Esophagus (tissue), 2 donors: ENCODE data around the gene SCN1A. TPM values are rescaled to one million over a fixed set of nuclear protein-coding genes. Genes with fewer than 3 reads are reported as not detected.
"Not testable (repeated sequence)": the region's sequence is repeated elsewhere in the genome, so short reads cannot be mapped to it uniquely, and the experiment has no call there.

Experiments
- H3K27ac ChIP-seq, 2 donors: one replicate each; pipeline ENCODE4 v1.5.1; 2013; ENCODE audit warnings: low read depth in 2 of 2, mild to moderate bottlenecking in 2 of 2, inconsistent platforms in 1 of 2, low read length in 1 of 2, moderate library complexity in 1 of 2
- H3K27me3 ChIP-seq, 2 donors: one replicate each; pipeline ENCODE4 v1.6.1; 2013; ENCODE audit warnings: low read length in 2 of 2, control low read depth in 1 of 2, mild to moderate bottlenecking in 1 of 2; ENCODE audit not compliant: insufficient read depth in 2 of 2, control insufficient read depth in 1 of 2
- H3K36me3 ChIP-seq, 2 donors: one replicate each; pipeline ENCODE4 v1.6.1; 2013; ENCODE audit warnings: low read length in 1 of 2; ENCODE audit not compliant: control insufficient read depth in 2 of 2, insufficient read depth in 2 of 2
- H3K4me1 ChIP-seq, 2 donors: one replicate each; pipeline ENCODE4 v1.6.1; 2013; ENCODE audit warnings: low read length in 1 of 2; ENCODE audit not compliant: control insufficient read depth in 2 of 2, insufficient read depth in 2 of 2
- H3K4me3 ChIP-seq, 2 donors: one replicate each; pipeline ENCODE4 v1.5.1; 2013; ENCODE audit warnings: low read length in 2 of 2, mild to moderate bottlenecking in 2 of 2, low read depth in 1 of 2, moderate library complexity in 1 of 2
- H3K9me3 ChIP-seq, 2 donors: one replicate each; pipeline ENCODE4 v1.6.1; 2013; ENCODE audit warnings: mild to moderate bottlenecking in 2 of 2, low read depth in 1 of 2, low read length in 1 of 2, moderate library complexity in 1 of 2; ENCODE audit not compliant: control insufficient read depth in 2 of 2, insufficient read depth in 1 of 2
- WGBS, 2 donors: extraction: QIAGEN DNeasy Blood & Tissue Kit; methylation state at CpG; one replicate each; pipeline ENCODE4 v1.1.7; 2013; 5-methylcytosine and 5-hydroxymethylcytosine counted together
- polyA plus RNA-seq, 2 donors: library from polyadenylated mRNA; stranded (reverse); fragments of 200-250 nt; gene quantifications; one replicate each; pipeline ENCODE4 v1.2.3, GENCODE V29; 2013
- donor health status: healthy with polysubstance abuse.
- donor health status: Bipolar disorder and iron deficiency.

SCN1A gene
- polyA plus RNA-seq, 2 donors, result not detected

DNA sequence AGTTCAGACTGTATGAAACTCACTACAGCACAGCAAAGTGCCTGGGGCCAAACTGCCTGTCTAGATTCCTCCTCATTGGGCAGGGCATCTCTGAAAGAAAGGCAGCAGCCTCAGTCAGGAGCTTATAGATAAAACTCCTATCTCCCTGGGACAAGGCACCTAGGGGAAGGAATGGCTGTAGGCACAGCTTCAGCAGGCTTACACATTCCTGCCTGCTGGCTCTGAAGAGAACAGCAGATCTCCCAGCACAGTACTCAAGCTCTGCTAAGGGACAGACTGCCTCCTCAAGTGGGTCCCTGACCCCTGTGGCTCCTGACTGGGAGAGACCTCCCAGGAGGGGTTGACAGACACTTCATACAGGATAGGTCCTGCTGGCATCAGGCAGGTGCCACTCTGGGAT, 155.7 kb downstream of the SCN1A start:
- not testable (repeated sequence) for H3K36me3 ChIP-seq, H3K27me3 ChIP-seq, H3K4me3 ChIP-seq, H3K27ac ChIP-seq, H3K4me1 ChIP-seq, H3K9me3 ChIP-seq

DNA sequence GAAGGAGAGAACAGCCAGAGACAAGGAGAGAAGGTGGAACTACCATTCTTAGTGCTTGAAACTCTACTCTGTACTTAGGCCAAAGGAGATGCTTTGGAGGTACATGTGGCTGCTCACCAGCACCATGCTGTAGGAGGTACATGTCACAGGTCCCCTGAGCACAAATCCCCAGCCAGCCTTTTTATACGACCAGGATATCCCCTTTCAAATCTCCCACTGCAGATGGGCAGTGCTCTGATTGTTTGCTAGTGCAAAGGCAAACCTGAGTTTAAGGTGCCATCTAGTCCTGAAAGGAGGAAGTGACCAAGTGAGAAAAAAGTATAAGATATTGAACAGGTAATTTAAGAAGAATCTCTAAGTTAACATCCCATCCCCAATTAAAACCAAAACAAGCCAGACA, 157.2 kb downstream of the SCN1A start:
- Histone ChIP-seq H3K9me3 (no peaks in the 10 kb centered on the region), H3K4me1 (no peaks in the 10 kb centered on the region), H3K4me3 (no peak overlapping the region), H3K27me3 (no peaks in the 10 kb centered on the region), H3K27ac (no peak overlapping the region), H3K36me3 (no peaks in the 10 kb centered on the region)
- 4 to 5% methylated on average over 1 of the region's 1 CpG for WGBS, 2 donors

DNA sequence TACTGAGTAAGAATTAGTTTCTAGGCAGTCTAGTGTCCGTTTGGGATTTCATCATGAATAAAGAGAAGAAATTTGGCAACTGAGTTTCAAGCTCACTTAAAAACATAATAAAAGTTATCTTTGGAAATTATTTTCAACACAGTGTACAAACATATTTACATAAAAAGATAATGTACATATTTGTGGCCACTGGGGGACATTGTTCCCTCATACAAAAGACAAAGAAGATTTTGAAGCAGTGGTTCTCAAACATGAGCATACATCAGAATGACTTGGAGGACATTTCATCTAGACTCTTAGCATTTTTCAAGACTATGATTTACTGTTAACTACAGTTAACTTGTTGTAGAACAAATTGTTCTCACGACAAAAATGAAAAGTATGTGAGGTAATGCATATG, 158.6 kb downstream of the SCN1A start:
- 63 to 67% methylated on average over 2 of the region's 2 CpGs for WGBS, 2 donors
- H3K36me3 ChIP-seq, result no peaks in the 10 kb centered on the region

DNA sequence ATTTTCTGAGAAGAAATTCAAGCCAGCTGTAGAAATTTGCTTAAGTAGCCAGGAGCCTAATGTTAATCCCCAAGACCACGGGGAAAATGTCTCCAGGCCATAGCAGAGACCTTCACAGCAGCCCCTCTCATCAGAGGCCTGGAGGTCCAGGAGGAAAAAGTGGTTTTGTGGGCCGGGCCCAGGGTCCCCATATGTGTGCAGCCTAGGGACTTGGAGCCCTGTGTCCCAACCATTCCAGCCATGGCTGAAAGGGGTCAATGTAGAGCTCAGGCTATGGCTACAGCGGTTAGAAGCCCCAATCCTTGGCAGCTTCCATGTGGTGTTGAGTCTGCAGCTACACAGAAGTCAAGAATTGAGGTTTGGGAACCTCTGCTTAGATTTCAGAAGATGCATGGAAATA, 160.1 kb downstream of the SCN1A start:
- 78 to 81% methylated on average over 3 of the region's 3 CpGs for whole genome bisulfite sequencing, 2 donors
- no peaks in the 10 kb centered on the region for H3K27me3 ChIP-seq
- H3K36me3 ChIP-seq, result no peaks in the 10 kb centered on the region
- no peak overlapping the region for H3K4me3 ChIP-seq
- no peaks in the 10 kb centered on the region for H3K9me3 ChIP-seq
- H3K4me1 ChIP-seq, result no peaks in the 10 kb centered on the region
- no peak overlapping the region for H3K27ac ChIP-seq

More for the DNA sequence above, 158.6 kb downstream of the SCN1A start:
- Histone ChIP-seq H3K27me3 (no peaks in the 10 kb centered on the region), H3K4me3 (no peak overlapping the region), H3K4me1 (no peaks in the 10 kb centered on the region), H3K27ac (no peak overlapping the region), H3K9me3 (no peaks in the 10 kb centered on the region)

DNA sequence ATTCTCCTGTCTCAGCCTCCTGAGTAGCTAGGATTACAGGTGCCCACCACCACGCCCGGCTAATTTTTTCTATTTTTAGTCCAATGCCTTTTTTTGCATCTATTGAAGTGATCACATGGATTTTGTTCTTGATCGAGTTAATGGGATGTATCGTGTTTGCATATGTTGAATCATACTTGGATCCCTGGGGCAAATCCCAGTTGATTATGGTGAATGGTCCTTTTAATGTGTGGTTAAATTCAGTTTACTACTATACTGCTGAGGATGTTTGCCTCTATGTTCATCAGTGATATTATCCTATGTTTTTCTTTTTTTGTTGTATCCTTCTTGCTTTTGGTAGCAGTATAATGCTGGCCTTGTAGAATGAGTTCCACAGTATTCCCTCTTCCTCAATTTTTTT, 166.0 kb downstream of the SCN1A start:
- Histone ChIP-seq H3K4me1 (no peaks in the 10 kb centered on the region), H3K9me3 (no peaks in the 10 kb centered on the region), H3K27me3 (no peaks in the 10 kb centered on the region), H3K36me3 (no peaks in the 10 kb centered on the region), H3K4me3 (no peak overlapping the region), H3K27ac (no peak overlapping the region)
- WGBS, 2 donors, result 87 to 90% methylated on average over 4 of the region's 4 CpGs

DNA sequence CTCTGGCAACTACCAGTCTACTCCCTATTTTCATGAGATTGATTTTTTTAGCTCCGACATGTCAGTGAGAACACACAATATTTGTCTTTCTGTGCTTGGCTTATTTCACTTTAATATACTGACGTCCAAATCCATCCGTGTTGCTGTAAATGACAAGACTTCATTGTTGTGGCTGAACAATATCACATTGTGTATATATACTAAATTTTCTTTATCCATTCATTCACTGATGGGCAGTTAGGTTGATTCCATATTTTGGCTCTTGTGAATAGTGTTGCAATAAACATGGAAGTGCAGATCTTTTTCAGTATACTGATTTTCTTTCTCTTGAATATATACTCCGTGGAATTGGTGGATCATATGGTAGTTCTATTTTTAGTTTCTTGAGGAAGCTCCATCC, 168.4 kb downstream of the SCN1A start:
- H3K27ac ChIP-seq, result no peak overlapping the region
- no peaks in the 10 kb centered on the region for H3K9me3 ChIP-seq
- no peak overlapping the region for H3K4me3 ChIP-seq
- H3K27me3 ChIP-seq, result no peaks in the 10 kb centered on the region
- H3K36me3 ChIP-seq, result no peaks in the 10 kb centered on the region
- WGBS, 2 donors, result 72 to 80% methylated on average over 4 of the region's 4 CpGs
- H3K4me1 ChIP-seq, result no peaks in the 10 kb centered on the region

DNA sequence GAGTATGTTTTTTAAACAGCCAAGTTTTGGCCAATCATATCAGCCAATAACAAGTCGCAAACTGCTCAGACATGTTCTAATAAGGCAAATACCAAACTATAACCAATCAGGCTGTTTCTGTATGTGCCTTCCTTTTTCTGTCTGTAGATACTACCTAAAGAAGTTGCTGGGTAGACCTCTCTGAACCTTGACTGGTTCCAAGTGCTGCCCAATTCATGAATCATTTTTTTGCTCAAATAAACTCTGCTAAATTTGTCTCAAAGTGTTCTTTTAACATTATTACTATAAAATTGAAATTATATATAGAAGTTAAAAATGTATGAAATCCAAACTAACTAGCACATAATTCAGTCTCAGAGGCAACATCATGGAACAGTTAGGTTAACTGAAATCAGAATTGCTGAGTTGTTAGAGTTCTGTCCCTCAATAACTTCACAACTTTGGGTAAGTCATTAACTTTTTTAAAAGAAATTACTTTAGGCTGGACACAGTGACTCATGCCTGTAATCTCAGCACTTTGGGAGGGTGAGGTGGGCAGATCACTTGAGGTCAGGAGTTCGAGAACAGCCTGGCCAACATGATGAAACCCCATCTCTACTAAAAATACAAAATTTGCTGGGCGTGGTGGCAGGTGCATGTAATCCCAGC, 169.4 kb downstream of the SCN1A start:
- H3K27me3 ChIP-seq, result no peaks in the 10 kb centered on the region
- no peak overlapping the region for H3K4me3 ChIP-seq
- 92 to 96% methylated on average over 3 of the region's 3 CpGs for WGBS, 2 donors
- H3K27ac ChIP-seq, result no peak overlapping the region
- H3K36me3 ChIP-seq, result no peaks in the 10 kb centered on the region
- H3K4me1 ChIP-seq, result no peaks in the 10 kb centered on the region
- no peaks in the 10 kb centered on the region for H3K9me3 ChIP-seq

DNA sequence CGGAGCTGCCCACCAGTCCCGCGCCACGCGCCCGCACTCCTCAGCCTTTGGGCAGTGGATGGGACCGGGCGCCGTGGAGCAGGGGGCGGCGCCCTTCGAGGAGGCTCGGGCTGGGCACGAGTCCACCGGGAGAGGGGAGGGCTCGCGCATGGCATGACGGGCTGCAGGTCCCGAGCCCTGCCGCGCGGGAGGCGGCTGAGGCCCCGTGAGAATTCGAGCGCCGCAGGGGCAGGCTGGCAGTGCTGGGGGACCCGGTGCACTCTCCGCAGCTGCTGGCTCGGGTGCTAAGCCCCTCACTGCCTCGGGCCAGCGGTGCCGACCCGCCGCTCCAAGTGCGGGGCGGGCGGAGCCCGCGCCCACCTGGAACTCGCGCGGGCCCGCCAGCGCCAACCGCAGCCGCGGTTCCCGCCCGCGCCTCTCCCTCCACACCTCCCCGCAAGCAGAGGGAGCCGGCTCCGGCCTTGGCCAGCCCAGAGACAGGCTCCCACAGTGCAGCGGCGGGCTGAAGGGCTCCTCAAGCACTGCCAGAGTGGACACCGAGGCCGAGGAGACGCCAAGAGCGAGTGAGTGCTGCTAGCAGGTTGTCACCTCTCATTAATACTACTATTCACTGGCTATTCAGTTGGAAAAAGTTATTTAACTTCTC, 170.7 kb downstream of the SCN1A start:
- 87% methylated on average over 51 to 60 of the region's 60 CpGs for WGBS, 2 donors
- Histone ChIP-seq H3K27me3 (no peaks in the 10 kb centered on the region), H3K4me3 (peak overlapping the region in 1 of 2 donors; percentile 2), H3K4me1 (no peaks in the 10 kb centered on the region), H3K9me3 (no peaks in the 10 kb centered on the region), H3K36me3 (no peaks in the 10 kb centered on the region), H3K27ac (no peak overlapping the region)

DNA sequence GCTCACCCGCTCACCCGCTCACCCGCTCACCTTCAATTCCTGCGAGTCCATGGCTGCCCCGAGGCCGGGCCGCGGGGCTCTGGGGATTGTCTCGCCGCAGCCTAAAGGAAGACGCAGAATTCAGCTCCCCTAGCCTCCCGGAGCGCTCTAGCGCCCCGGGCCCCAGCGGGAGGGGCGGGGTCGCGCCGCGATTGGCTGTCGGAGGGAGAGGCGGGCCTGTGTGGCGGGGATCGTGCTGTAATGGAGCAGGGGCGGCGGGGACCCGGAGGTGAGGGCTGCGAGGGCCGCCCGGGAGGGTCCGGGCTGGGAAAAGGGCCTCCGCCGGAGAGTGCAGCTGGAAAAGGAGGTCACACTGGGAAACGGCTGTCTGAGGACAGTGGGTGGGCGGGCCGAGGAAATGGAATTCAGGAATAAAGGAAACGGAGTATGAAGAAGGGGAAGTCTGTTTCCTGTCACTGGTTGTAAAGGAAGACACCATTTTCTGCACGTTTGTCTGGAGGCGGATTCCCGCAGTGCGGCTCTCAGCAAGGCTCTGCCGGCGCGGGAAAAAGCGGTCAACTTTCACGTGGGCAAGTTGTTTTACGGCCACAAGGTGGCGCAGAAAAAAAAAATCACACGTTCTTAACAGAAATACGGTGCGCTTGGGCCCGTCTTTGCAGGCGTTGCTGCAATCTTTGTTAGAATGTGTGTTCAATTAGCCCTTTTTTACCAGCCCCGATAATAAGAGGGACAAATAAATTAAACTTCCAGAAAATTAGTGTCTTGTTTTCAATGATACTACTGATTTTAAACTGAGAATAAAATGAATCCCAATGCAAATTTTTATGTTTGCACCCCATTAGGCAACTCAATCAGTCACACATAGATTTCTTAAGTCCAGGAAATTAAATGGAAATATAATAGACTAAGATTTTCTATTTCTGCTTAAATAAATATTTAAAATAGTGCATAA, 173.9 kb downstream of the SCN1A start, which contains the start of gene TTC21B:
TSS of gene TTC21B (minus strand) at position 122 of the 952 bp plus-strand sequence. CDS start at position 51, 71 bp downstream.
- Histone ChIP-seq H3K4me3 (peak within 1 kb of the TSS; percentile 77 to 99), H3K27me3 (no peaks in the 10 kb centered on the region), H3K4me1 (no peaks in the 10 kb centered on the region), H3K36me3 (no peaks in the 10 kb centered on the region), H3K9me3 (no peaks in the 10 kb centered on the region), H3K27ac (peak within 1 kb of the TSS; percentile 76 to 93)
- 0% methylated on average over 53 to 55 of the region's 55 CpGs for WGBS, 2 donors
